SKM-1 (cell line): Measurements from ENCODE around the gene NOP14.
A peak's percentile ranks its signal among the peaks of the same experiment; 100 is the strongest.
"Not testable (repeated sequence)": the region's sequence is repeated elsewhere in the genome, so short reads cannot be mapped to it uniquely, and the experiment has no call there.

Source experiments
- DNase-seq: peaks from one replicate; lab custom pipeline; 2025; ENCODE audit not compliant: unreplicated experiment; lab: John Stamatoyannopoulos, UW

NOP14 gene

GRCh38 chr4:2963175-2963965, at the start of gene NOP14, which contains the start of gene GRK4:
Gene NOP14 (minus strand): TSS chr4:2963406. CDS start chr4:2963319, 87 bp downstream.
Gene GRK4 (plus strand): TSS chr4:2963571. CDS start chr4:2964071, 500 bp downstream.
- peak; percentile 98 for DNase-seq

- no peak for DNase-seq
These were observed 48.4 kb upstream of the NOP14 start for GRCh38 chr4:3011456-3012220.

- DNase-seq, result no peak
These were observed 47.8 kb upstream of the NOP14 start for GRCh38 chr4:3010998-3011397.

- no peak for DNase-seq
These were observed 47.4 kb upstream of the NOP14 start for GRCh38 chr4:3010577-3010976.

- DNase-seq, result no peak
These were observed 46.2 kb upstream of the NOP14 start for GRCh38 chr4:3009422-3009821.

GRCh38 chr4:3007724-3008123, 44.5 kb upstream of the NOP14 start:
- DNase-seq, result no peak

- DNase-seq, result no peak
These were observed 33.2 kb upstream of the NOP14 start for GRCh38 chr4:2996415-2996814.

GRCh38 chr4:2995546-2996265, 32.5 kb upstream of the NOP14 start:
- DNase-seq, result no peak

GRCh38 chr4:2994917-2995316, 31.7 kb upstream of the NOP14 start:
- DNase-seq, result no peak

GRCh38 chr4:2991243-2991642, 28.0 kb upstream of the NOP14 start:
- DNase-seq, result no peak

GRCh38 chr4:2983715-2984114, 20.5 kb upstream of the NOP14 start:
- not testable (repeated sequence) for DNase-seq

GRCh38 chr4:2982012-2982411, 18.8 kb upstream of the NOP14 start:
- no peak for DNase-seq

- no peak for DNase-seq
These were observed 18.1 kb upstream of the NOP14 start for GRCh38 chr4:2981256-2981819.

GRCh38 chr4:2977211-2978088, 14.2 kb upstream of the NOP14 start:
- DNase-seq, result no peak

- DNase-seq, result no peak
These were observed 8.1 kb upstream of the NOP14 start for GRCh38 chr4:2971275-2971674.

GRCh38 chr4:2968381-2968780, 5.2 kb upstream of the NOP14 start:
- no peak for DNase-seq

- no peak for DNase-seq
These were observed 2.1 kb upstream of the NOP14 start for GRCh38 chr4:2965262-2965661.

GRCh38 chr4:2964706-2965258, 1.6 kb upstream of the NOP14 start:
- DNase-seq, result no peak

GRCh38 chr4:2963966-2964471, 813 bp upstream of the NOP14 start:
- no peak for DNase-seq
